ENCODE measurements around the gene TBC1D22A. TPM values are rescaled to one million over a fixed set of nuclear protein-coding genes. Genes with fewer than 3 reads are reported as not detected.
A peak's percentile ranks its signal among the peaks of the same experiment; 100 is the strongest.

The TBC1D22A gene
- total RNA-seq, 6 experiments from 2014 or later, result 20.4 to 24.1 (median 22.2) TPM

DNA sequence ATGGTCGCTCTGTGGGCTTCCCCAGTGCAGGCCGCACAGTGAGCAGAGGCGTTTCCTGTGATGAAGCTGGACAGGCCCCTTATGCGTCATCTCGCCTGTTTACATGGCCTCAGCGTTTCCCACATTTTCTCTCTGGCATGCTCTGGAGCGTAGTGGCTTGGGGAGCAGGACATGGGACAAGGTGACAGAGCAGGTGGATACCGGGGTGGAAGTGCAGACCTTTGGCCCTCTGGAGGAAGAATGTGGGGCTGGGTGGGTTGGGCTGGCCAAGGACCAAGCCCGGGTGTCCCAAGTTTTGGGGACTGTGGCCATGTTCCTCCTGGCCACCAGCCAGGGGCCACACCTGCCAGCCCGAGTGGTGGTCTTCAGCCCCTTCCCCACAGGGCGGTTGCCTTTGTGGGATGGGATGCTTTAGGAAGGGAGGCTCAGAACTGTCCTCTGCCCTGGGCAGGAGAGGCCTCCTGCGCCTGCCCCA, 446.6 kb downstream of the TBC1D22A start:
- H3K27ac Mint-ChIP-seq, result no peak overlapping the region
- H3K4me3 Mint-ChIP-seq, result no peak overlapping the region
- no peaks in the 10 kb centered on the region for H3K4me1 Mint-ChIP-seq (ENCODE audit: low read depth)
- no peak for DNase-seq
- H3K9me3 Mint-ChIP-seq, result peaks cover 43% of the 10 kb centered on the region
- peaks cover 8% of the 10 kb centered on the region; the same call in 1 of the 2 replicates for H3K36me3 Mint-ChIP-seq (ENCODE audit: low read depth)
- TF ChIP-seq, protein P1, sequence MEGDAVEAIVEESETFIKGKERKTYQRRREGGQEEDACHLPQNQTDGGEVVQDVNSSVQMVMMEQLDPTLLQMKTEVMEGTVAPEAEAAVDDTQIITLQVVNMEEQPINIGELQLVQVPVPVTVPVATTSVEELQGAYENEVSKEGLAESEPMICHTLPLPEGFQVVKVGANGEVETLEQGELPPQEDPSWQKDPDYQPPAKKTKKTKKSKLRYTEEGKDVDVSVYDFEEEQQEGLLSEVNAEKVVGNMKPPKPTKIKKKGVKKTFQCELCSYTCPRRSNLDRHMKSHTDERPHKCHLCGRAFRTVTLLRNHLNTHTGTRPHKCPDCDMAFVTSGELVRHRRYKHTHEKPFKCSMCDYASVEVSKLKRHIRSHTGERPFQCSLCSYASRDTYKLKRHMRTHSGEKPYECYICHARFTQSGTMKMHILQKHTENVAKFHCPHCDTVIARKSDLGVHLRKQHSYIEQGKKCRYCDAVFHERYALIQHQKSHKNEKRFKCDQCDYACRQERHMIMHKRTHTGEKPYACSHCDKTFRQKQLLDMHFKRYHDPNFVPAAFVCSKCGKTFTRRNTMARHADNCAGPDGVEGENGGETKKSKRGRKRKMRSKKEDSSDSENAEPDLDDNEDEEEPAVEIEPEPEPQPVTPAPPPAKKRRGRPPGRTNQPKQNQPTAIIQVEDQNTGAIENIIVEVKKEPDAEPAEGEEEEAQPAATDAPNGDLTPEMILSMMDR (IDR thresholded peaks at IDR 0.05), result no peak
- peaks cover 9% of the 10 kb centered on the region for H3K27me3 Mint-ChIP-seq (ENCODE audit: insufficient read depth)

DNA sequence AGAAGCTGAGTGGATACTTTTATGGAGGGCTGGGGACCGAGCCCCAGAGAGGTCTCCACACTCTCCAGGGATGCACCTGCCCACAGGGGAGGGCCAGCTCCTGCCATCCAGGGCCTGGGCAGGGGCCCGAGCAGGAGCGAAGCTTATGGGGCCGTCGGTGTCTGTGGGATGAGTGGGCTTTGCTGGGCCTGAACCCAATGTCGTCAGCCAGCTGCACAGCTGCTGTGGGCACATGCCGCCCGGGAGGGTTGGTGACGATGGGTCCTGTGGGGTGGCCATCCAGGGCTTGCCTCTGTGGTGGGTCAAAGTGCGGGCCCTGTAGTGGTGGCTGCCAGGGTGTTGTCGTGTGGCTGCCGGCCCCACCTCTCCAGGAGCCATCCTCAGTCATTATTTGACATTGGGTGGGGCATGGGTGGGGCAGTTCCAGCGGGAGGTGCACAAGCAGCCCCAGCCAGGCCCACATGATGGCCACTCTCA, 447.1 kb downstream of the TBC1D22A start:
- Mint-ChIP-seq H3K4me3 (no peak overlapping the region), H3K4me1 (ENCODE audit: low read depth) (no peaks in the 10 kb centered on the region), H3K36me3 (ENCODE audit: low read depth) (peaks cover 8% of the 10 kb centered on the region; the same call in 1 of the 2 replicates), H3K27ac (no peak overlapping the region), H3K27me3 (ENCODE audit: insufficient read depth) (peaks cover 9% of the 10 kb centered on the region), H3K9me3 (peaks cover 44% of the 10 kb centered on the region)
- TF ChIP-seq, protein P1 (IDR thresholded peaks at IDR 0.05), result no peak
- no peak for DNase-seq

DNA sequence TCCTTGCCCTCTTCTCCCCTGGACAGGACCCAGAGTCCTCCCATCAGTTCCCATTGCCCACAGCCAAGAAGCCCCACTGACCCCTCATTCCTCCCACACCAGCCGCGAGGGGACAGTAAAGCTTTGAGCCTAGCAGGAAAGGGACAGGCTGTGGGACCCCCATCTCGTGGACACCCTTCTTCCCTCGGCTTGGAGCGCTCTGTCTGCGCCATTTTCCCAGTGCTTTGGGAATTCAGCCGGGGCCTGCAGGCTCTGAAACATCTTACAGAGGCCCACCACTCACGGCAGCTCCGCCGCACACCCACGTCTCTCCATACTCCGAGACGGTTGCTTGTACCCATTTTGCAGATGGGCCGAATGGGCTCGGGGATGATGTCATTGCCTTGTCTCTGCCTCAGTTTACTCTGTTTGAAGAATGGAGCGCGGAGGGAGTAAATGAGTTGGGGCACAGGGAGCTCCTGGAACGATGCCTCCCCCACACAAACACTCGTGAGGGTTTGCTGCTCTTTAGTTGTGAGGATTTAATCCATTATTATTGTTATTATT, 447.7 kb downstream of the TBC1D22A start:
- Mint-ChIP-seq H3K9me3 (peaks cover 47% of the 10 kb centered on the region), H3K27me3 (ENCODE audit: insufficient read depth) (peaks cover 8% of the 10 kb centered on the region), H3K4me1 (ENCODE audit: low read depth) (no peaks in the 10 kb centered on the region), H3K36me3 (ENCODE audit: low read depth) (peaks cover 8% of the 10 kb centered on the region; the same call in 1 of the 2 replicates), H3K4me3 (no peak overlapping the region), H3K27ac (no peak overlapping the region)
- DNase-seq, result no peak
- TF ChIP-seq, protein P1 (IDR thresholded peaks at IDR 0.05), result no peak

DNA sequence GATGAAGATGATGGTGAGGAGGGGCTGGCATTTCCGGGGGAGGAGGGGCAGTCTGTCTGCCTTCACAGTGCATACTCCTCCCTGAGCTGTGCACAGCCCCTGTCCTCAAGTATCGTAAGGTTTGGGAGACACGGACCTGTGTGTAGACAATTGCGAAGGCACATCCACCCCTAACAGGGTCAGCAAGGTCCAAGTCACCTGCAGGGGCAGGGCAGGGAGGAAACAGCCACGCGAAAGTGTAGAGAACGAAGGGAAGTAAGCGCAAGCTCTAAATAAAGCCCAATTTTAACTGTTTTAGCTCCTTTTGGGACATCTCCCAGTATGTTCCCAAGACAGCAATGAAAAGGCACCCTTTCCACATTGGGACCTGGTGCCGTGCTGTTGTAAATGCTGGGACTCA, 448.2 kb downstream of the TBC1D22A start:
- H3K27ac Mint-ChIP-seq, result no peak overlapping the region

DNA sequence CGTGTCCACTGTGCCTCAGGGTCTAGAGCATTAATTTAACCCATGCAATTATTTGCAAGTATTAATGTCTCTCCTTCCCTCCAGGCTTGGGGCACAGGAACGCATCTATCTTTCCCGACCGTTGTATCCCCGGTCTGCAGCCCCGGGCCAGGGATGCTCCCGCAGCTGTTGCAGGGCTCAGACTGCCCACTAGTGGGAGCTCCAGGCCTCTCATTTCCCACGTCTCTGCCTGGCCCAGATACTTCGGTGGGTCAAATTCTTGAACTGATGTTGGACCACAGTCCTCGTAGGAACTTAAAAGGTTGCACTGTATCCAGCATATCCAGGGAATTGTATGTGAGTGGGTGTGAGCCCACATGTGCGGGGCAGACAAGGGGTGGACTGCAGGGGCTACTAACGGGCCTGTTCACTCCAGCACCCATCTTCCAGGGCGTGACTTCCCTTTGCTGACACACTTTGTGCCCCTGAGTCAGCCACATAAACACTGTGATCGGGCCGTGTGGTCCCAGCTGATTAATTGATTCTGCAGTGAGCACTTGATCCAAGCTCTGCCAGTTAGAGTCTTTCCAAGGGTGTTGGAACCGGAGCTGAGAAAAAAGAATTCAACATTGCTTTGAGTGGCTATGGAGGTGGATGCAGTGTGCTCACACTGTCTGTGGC, 451.3 kb downstream of the TBC1D22A start:
- no peaks in the 10 kb centered on the region for H3K4me1 Mint-ChIP-seq (ENCODE audit: low read depth)
- no peak overlapping the region for H3K4me3 Mint-ChIP-seq
- no peak overlapping the region for H3K27ac Mint-ChIP-seq
- no peaks in the 10 kb centered on the region; the same call in 1 of the 2 replicates for H3K27me3 Mint-ChIP-seq (ENCODE audit: insufficient read depth)
- DNase-seq, result no peak
- H3K36me3 Mint-ChIP-seq (ENCODE audit: low read depth), result peaks cover 8% of the 10 kb centered on the region; the same call in 1 of the 2 replicates
- peaks cover 37% of the 10 kb centered on the region for H3K9me3 Mint-ChIP-seq
- TF ChIP-seq, protein P1 (IDR thresholded peaks at IDR 0.05), result peak; percentile 76

More for the DNA sequence above, 448.2 kb downstream of the TBC1D22A start:
- Mint-ChIP-seq H3K9me3 (peaks cover 47% of the 10 kb centered on the region), H3K4me3 (no peak overlapping the region), H3K36me3 (ENCODE audit: low read depth) (peaks cover 8% of the 10 kb centered on the region; the same call in 1 of the 2 replicates), H3K4me1 (ENCODE audit: low read depth) (no peaks in the 10 kb centered on the region), H3K27me3 (ENCODE audit: insufficient read depth) (peaks cover 4% of the 10 kb centered on the region; the same call in 1 of the 2 replicates)
- DNase-seq, result no peak
- TF ChIP-seq, protein P1 (IDR thresholded peaks at IDR 0.05), result no peak

Data from HFFc6 (cell line).